ENCODE results near the gene PPP1R3A. TPM values are rescaled to one million over a fixed set of nuclear protein-coding genes. Genes with fewer than 3 reads are reported as not detected.

Gene PPP1R3A
- total RNA-seq, 1 donor from 2014 or later, result not detected

- H3K27me3 Mint-ChIP-seq (ENCODE audit: unreplicated experiment), result no peaks in the 10 kb centered on the region
- no peak for DNase-seq
- H3K4me3 Mint-ChIP-seq (ENCODE audit: unreplicated experiment), result no peak overlapping the region
- no peaks in the 10 kb centered on the region for H3K36me3 Mint-ChIP-seq (ENCODE audit: unreplicated experiment)
- no peak for TF ChIP-seq CTCF (IDR thresholded peaks at IDR 0.05; ENCODE audit: partially characterized antibody, unreplicated experiment)
- no peaks in the 10 kb centered on the region for H3K4me1 Mint-ChIP-seq (ENCODE audit: low read depth, unreplicated experiment)
- H3K9me3 Mint-ChIP-seq (ENCODE audit: unreplicated experiment), result no peaks in the 10 kb centered on the region
- H3K27ac Mint-ChIP-seq (ENCODE audit: unreplicated experiment), result no peak overlapping the region
Observed at GRCh38 chr7:113835367-113835766, 83.4 kb downstream of the PPP1R3A start.

GRCh38 chr7:113832196-113832745 is 86.5 kb downstream of the PPP1R3A start:
- Mint-ChIP-seq H3K36me3 (ENCODE audit: unreplicated experiment) (no peaks in the 10 kb centered on the region), H3K4me3 (ENCODE audit: unreplicated experiment) (no peak overlapping the region), H3K4me1 (ENCODE audit: low read depth, unreplicated experiment) (no peaks in the 10 kb centered on the region), H3K27me3 (ENCODE audit: unreplicated experiment) (peaks cover 2% of the 10 kb centered on the region), H3K27ac (ENCODE audit: unreplicated experiment) (no peak overlapping the region), H3K9me3 (ENCODE audit: unreplicated experiment) (no peaks in the 10 kb centered on the region)
- TF ChIP-seq CTCF (IDR thresholded peaks at IDR 0.05; ENCODE audit: partially characterized antibody, unreplicated experiment), result no peak
- no peak for DNase-seq

- no peak overlapping the region for H3K27ac Mint-ChIP-seq (ENCODE audit: unreplicated experiment)
- no peaks in the 10 kb centered on the region for H3K4me1 Mint-ChIP-seq (ENCODE audit: low read depth, unreplicated experiment)
- H3K36me3 Mint-ChIP-seq (ENCODE audit: unreplicated experiment), result no peaks in the 10 kb centered on the region
- no peaks in the 10 kb centered on the region for H3K9me3 Mint-ChIP-seq (ENCODE audit: unreplicated experiment)
- TF ChIP-seq CTCF (IDR thresholded peaks at IDR 0.05; ENCODE audit: partially characterized antibody, unreplicated experiment), result no peak
- no peak overlapping the region for H3K4me3 Mint-ChIP-seq (ENCODE audit: unreplicated experiment)
- DNase-seq, result no peak
- H3K27me3 Mint-ChIP-seq (ENCODE audit: unreplicated experiment), result peaks cover 2% of the 10 kb centered on the region
Observed at GRCh38 chr7:113831556-113831955, 87.3 kb downstream of the PPP1R3A start.

GRCh38 chr7:113828581-113828980 is 90.2 kb downstream of the PPP1R3A start:
- Mint-ChIP-seq H3K36me3 (ENCODE audit: unreplicated experiment) (no peaks in the 10 kb centered on the region), H3K4me1 (ENCODE audit: low read depth, unreplicated experiment) (peaks cover 4% of the 10 kb centered on the region), H3K9me3 (ENCODE audit: unreplicated experiment) (no peaks in the 10 kb centered on the region), H3K27ac (ENCODE audit: unreplicated experiment) (no peak overlapping the region), H3K4me3 (ENCODE audit: unreplicated experiment) (no peak overlapping the region), H3K27me3 (ENCODE audit: unreplicated experiment) (peaks cover 2% of the 10 kb centered on the region)
- no peak for TF ChIP-seq CTCF (IDR thresholded peaks at IDR 0.05; ENCODE audit: partially characterized antibody, unreplicated experiment)
- no peak for DNase-seq
